Breast epithelium (tissue), 4 donors: Measurements from ENCODE around the gene ZNF582. TPM values are rescaled to one million over a fixed set of nuclear protein-coding genes. Genes with fewer than 3 reads are reported as not detected.
A peak's percentile ranks its signal among the peaks of the same experiment; 100 is the strongest.

ENCODE experiments used
- DNase-seq, 2 donors: peaks; one replicate each; pipeline ENCODE4 v3.0.0-alpha.2; 2019; ENCODE audit warnings: low spot score in 2 of 2
- H3K27ac ChIP-seq, 2 donors: fragments of 200-600 bp; sonication (generic) in 1 of 2; one replicate each; pipeline ENCODE4 v1.5.1; 2016 to 2019; ENCODE audit warnings: mild to moderate bottlenecking in 1 of 2
- H3K27me3 ChIP-seq, 2 donors: fragments of 200-600 bp; sonication (generic) in 1 of 2; one replicate each; pipeline versions ENCODE4 v1.5.1 to v1.6.0; 2017 to 2019; ENCODE audit warnings: control low read depth in 1 of 2, mild to moderate bottlenecking in 1 of 2
- H3K36me3 ChIP-seq: fragments of 200-600 bp; one replicate; pipeline ENCODE4 v1.5.1; 2019
- H3K4me1 ChIP-seq, 2 donors: fragments of 200-600 bp; sonication (generic); one replicate each; pipeline ENCODE4 v1.5.1; 2016 to 2019; ENCODE audit warnings: control low read depth in 1 of 2
- H3K4me3 ChIP-seq, 3 donors: fragments of 200-600 bp; sonication (generic); 1 replicate in 2 of 3; 2 replicates in 1 of 3; pipeline ENCODE4 v1.5.1; 2016 to 2019; ENCODE audit warnings: mild to moderate bottlenecking in 3 of 3, moderate library complexity in 2 of 3
- H3K9me3 ChIP-seq, 2 donors: fragments of 200-600 bp; sonication (generic) in 1 of 2; one replicate each; pipeline ENCODE4 v1.5.1; 2016 to 2019; ENCODE audit warnings: control low read depth in 1 of 2
- POLR2A ChIP-seq: fragments of 450-650 bp; IDR thresholded peaks from one replicate; pipeline ENCODE4 v1.6.1; 2016; ENCODE audit warnings: antibody characterized with exemption, mild to moderate bottlenecking, moderate library complexity
- POLR2AphosphoS5 ChIP-seq, 3 donors: sonication (generic); formaldehyde crosslinking; IDR thresholded peaks; one replicate each; pipeline ENCODE4 v1.6.1; 2017; ENCODE audit warnings: antibody characterized with exemption in 3 of 3
- intact Hi-C: fragments of 100-400 bp; cut with DNase I; formaldehyde crosslinking; loops from one replicate; pipeline ENCODE4 v1.15.1; 2023; ENCODE audit warnings: low total_unique reads
- total RNA-seq, 3 donors: library from RNA; depleted of rRNA; stranded (reverse); fragments of >200 nt; gene quantifications; one replicate each; pipeline ENCODE4 v1.1.0, GENCODE V29; 2016
- TF ChIP-seq, protein P1 (sequence below), 3 donors: fragments of 450-650 bp; IDR thresholded peaks; one replicate each; pipeline ENCODE4 v1.5.1; 2016 to 2017; ENCODE audit warnings: antibody characterized with exemption in 3 of 3, mild to moderate bottlenecking in 3 of 3, moderate library complexity in 3 of 3

ZNF582 gene
- total RNA-seq, 3 donors from 2014 or later: 4.3 to 9.5 (median 8.2) TPM

DNA sequence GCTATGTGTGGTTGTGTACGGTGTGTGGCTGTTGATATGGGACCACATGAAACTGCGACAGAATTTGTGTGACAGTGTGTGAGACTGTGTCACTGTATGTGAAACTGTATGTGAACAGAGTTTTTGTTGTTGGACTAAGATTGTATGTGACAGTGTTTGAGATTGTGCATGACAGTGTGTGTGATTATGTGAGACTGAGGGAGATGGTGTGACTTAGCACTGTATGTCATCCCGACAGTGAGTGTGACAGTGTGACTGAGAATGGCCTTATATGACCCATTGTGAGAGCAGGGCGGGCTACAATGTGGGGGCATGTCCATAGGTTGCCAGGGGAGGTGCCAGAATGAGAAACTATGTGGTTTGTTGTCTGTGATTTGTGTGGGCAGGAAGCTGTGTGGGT is 11.7 kb upstream of the ZNF582 start:
- Histone ChIP-seq H3K9me3 (peaks cover 34 to 60% of the 10 kb centered on the region in 2 donors), H3K27ac (no peak overlapping the region), H3K4me1 (no peaks in the 10 kb centered on the region), H3K36me3 (peaks cover 22% of the 10 kb centered on the region), H3K27me3 (no peaks in the 10 kb centered on the region), H3K4me3 (peak overlapping the region in 2 of 3 donors; percentile 71 to 82)
- TF ChIP-seq, protein P1, sequence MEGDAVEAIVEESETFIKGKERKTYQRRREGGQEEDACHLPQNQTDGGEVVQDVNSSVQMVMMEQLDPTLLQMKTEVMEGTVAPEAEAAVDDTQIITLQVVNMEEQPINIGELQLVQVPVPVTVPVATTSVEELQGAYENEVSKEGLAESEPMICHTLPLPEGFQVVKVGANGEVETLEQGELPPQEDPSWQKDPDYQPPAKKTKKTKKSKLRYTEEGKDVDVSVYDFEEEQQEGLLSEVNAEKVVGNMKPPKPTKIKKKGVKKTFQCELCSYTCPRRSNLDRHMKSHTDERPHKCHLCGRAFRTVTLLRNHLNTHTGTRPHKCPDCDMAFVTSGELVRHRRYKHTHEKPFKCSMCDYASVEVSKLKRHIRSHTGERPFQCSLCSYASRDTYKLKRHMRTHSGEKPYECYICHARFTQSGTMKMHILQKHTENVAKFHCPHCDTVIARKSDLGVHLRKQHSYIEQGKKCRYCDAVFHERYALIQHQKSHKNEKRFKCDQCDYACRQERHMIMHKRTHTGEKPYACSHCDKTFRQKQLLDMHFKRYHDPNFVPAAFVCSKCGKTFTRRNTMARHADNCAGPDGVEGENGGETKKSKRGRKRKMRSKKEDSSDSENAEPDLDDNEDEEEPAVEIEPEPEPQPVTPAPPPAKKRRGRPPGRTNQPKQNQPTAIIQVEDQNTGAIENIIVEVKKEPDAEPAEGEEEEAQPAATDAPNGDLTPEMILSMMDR (IDR thresholded peaks at IDR 0.05): no peak
- TF ChIP-seq POLR2A (no peak), POLR2AphosphoS5 (IDR thresholded peaks at IDR 0.05) (no peak)
- no peak for DNase-seq
- intact Hi-C loops: no loop called here

DNA sequence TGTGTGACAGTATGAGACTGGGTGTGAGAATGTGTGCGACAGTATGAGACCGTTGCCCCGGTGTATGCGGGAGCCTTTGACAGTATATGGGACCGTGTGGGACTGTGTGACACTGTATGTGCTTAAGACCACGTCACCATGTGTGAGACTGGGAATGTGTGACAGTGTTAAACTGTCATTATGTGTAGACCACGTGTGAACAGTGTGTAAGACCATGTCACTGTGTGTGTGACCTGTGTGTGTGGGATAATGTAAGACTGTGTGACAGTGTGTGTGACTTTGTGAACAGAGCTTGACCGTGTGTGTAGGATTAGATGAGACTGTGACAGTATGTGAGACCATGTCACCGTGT is 11.3 kb upstream of the ZNF582 start:
- intact Hi-C loops: no loop called here
- peak overlapping the region; percentile 71 to 82 (median 74) for H3K4me3 ChIP-seq
- TF ChIP-seq POLR2A (no peak), POLR2AphosphoS5 (IDR thresholded peaks at IDR 0.05) (no peak)
- TF ChIP-seq, protein P1 (IDR thresholded peaks at IDR 0.05): no peak
- no peak for DNase-seq
- no peaks in the 10 kb centered on the region for H3K27me3 ChIP-seq
- peaks cover 18% of the 10 kb centered on the region for H3K36me3 ChIP-seq
- peaks cover 32 to 60% of the 10 kb centered on the region in 2 donors for H3K9me3 ChIP-seq
- H3K4me1 ChIP-seq: no peaks in the 10 kb centered on the region
- peak overlapping the region; percentile 94 to 98 for H3K27ac ChIP-seq

DNA sequence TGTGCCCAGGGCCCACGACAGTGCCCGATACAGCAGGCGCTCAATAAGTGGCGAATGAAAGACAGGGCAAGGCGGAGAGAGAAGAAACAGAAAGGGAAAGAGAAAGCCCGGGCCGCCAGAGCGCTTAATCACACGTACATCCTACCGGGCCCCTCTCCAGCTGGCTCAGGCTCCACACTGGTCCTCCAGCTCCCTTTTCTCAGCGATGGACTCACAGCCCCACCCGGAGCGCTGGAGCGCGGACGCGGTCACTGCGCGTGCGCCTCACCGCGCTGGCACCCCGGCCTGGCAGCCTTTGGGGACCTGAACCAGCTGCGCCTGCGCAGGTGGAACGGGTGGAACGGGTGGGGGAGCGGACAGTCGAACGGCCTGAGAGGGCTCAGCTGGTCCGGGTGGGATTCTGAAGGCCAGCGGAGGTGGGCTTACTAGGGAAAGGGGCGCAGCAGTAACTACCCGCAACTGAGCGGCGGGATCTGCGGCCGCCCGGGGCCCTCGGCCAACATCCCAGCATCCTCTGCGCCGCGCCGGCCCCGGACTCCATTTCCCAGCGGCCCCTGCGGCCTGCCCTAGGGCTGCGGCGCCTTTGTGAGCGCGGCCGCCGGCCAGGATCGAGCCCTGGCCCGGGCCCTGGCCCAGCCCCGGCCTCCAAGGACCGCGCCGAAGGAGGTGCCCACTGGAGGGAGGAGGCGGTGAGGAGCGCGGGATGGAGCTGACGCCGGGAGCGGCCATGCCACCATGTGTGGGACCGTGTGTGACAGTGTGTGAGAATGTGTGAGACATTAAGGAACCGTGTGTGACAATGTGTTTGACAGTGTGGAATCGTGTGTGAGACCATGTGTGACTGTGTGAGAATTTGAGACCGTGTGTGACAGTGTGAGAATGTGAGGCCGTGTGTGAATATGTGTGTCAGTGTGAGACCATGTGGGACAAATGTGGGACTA is 10.7 kb upstream of the ZNF582 start, which contains the start of gene ZNF583:
Gene ZNF583, plus strand, starts transcription at position 569 of the 941 bp plus-strand sequence. CDS start 2,783 bp downstream, outside the sequence.
- DNase-seq: peak; percentile 94
- Histone ChIP-seq H3K36me3 (peaks cover 12% of the 10 kb centered on the region), H3K9me3 (peaks cover 33 to 59% of the 10 kb centered on the region in 2 donors), H3K27me3 (no peaks in the 10 kb centered on the region), H3K27ac (peak within 1 kb of the TSS; percentile 94 to 98), H3K4me3 (peak within 1 kb of the TSS; percentile 71 to 82 (median 74)), H3K4me1 (no peaks in the 10 kb centered on the region)
- intact Hi-C loops: no loop called here
- TF ChIP-seq POLR2A: no peak
- TF ChIP-seq, protein P1 (IDR thresholded peaks at IDR 0.05): peak in 1 of 3 donors; percentile 16
- peak; percentile 13 to 36 (median 14) for TF ChIP-seq POLR2AphosphoS5 (IDR thresholded peaks at IDR 0.05)

DNA sequence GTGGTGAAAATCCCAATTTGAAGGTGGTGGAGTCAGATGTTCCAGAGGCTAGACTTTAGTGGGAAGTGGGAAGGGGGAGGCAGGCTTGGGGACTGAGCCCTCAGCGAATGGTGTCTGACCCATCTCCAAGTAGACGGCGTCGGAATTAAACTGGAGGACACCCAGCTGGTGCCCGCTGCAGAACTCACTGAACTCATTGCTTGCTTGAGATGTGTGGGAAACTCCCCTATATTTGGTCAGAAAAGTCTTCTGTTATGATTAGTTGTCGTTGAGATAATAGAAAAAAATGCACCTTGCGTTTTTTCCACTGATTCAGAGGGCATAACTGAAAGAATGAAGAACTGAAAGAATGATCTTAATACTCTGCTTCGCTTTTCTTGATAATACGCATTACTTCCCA is 9.9 kb upstream of the ZNF582 start:
- peak overlapping the region; percentile 71 to 82 (median 74) for H3K4me3 ChIP-seq
- H3K36me3 ChIP-seq: peaks cover 7% of the 10 kb centered on the region
- TF ChIP-seq, protein P1 (IDR thresholded peaks at IDR 0.05): no peak
- TF ChIP-seq POLR2AphosphoS5 (IDR thresholded peaks at IDR 0.05): no peak
- TF ChIP-seq POLR2A: no peak
- peaks cover 32 to 55% of the 10 kb centered on the region in 2 donors for H3K9me3 ChIP-seq
- peak overlapping the region; percentile 94 to 98 for H3K27ac ChIP-seq
- intact Hi-C loops: no loop called here
- H3K4me1 ChIP-seq: no peaks in the 10 kb centered on the region
- DNase-seq: no peak
- no peaks in the 10 kb centered on the region for H3K27me3 ChIP-seq

DNA sequence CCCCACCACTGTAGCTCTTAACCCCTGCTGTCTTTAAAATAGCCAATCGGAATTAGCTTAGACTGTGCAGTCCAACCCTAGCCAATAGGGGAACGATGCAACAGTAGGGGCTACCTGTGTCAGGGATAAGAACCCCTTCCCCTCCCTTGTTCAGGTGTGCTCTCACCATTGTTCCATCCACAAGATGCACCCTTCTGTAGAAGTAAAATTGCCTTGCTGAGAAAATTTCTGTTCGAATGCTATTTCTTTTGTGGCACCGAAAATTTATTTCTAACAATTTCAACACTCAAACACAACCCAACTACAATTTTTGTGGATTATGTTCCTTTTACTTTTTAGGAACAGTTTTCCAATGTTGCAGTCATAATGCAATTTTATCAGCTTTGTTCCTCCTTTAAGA is 7.2 kb upstream of the ZNF582 start:
- peaks cover 5% of the 10 kb centered on the region for H3K36me3 ChIP-seq
- no peaks in the 10 kb centered on the region for H3K27me3 ChIP-seq
- intact Hi-C loops: no loop called here

More for the DNA sequence above, 7.2 kb upstream of the ZNF582 start:
- H3K4me3 ChIP-seq: no peak overlapping the region
- H3K9me3 ChIP-seq: peaks cover 27 to 38% of the 10 kb centered on the region in 2 donors
- no peaks in the 10 kb centered on the region for H3K4me1 ChIP-seq
- DNase-seq: no peak
- H3K27ac ChIP-seq: no peak overlapping the region
- TF ChIP-seq, protein P1 (IDR thresholded peaks at IDR 0.05): no peak
- TF ChIP-seq POLR2A (no peak), POLR2AphosphoS5 (IDR thresholded peaks at IDR 0.05) (no peak)
